ENCODE measurements around the gene AJAP1.

Gene AJAP1

DNA sequence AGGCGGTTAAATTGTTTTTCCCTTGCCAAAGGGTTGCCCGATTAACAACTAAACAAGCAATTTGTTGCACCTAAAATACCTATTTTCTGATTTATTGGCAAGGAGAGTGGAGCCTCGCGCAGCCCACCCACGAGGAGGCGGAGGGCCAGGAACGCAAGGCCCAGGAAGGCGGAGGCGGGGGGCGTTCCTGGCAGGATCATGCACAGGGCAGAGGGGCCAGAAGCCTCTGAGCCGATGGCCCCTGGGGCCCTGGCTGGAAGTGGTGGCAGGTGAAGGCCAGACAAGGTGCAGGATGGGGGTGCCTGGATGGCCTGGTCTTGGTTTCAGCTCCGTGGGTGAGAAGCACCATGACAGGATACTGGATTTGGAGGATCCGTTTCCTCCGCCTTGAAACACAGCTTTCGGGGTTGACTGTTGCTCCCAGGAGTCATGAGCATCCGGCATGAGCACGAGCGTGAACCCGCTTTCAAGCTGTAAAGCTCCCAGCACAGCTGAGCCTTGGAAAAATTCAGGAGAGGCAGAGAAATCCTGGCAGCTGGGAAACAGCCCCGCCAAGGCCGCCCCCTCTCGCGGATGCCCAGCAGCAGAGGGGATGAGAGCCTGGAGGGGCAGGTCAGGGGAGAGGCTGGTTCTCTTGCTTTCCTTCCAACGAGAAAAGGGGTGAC, 35.0 kb downstream of the AJAP1 start:
- no peak overlapping the region for H3K4me3 ChIP-seq
- no peak for DNase-seq (ENCODE audit: low spot score)
- TF ChIP-seq, protein P1, sequence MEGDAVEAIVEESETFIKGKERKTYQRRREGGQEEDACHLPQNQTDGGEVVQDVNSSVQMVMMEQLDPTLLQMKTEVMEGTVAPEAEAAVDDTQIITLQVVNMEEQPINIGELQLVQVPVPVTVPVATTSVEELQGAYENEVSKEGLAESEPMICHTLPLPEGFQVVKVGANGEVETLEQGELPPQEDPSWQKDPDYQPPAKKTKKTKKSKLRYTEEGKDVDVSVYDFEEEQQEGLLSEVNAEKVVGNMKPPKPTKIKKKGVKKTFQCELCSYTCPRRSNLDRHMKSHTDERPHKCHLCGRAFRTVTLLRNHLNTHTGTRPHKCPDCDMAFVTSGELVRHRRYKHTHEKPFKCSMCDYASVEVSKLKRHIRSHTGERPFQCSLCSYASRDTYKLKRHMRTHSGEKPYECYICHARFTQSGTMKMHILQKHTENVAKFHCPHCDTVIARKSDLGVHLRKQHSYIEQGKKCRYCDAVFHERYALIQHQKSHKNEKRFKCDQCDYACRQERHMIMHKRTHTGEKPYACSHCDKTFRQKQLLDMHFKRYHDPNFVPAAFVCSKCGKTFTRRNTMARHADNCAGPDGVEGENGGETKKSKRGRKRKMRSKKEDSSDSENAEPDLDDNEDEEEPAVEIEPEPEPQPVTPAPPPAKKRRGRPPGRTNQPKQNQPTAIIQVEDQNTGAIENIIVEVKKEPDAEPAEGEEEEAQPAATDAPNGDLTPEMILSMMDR (IDR thresholded peaks at IDR 0.05): no peak
- no peak overlapping the region for H3K27ac ChIP-seq

DNA sequence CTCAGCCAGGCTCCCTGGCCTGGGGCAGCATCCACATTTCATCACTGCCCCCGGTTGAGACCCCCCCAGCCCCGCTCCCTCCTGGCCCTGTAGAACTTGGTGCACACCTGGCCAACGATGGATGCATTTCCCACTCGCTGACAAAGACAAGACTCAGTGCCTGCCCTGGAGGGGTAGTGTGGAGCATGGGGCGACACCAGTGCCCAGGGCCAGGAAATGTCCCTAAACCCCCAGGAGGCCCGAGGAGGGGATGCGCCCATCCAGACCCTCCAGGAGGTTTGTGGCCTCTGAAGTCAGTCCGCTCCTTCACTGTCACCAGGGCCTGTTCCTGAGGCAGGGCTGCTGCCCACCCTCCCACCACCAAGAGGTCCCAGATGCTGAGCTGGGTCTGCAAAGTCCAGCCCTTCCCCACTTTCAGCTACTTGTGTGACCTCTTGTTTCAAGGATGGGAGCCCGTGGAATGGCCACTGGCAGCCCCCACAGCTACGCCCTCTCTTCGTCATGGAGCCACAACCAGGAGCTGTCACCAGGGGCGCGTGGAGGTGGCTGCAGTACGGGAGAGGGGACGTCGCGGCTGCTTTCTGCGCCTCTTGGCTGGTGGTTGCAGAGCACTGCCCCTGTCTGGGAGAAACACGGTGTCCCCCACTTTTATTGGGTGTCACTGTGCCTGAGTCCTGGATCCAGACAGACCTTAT, 35.7 kb downstream of the AJAP1 start:
- no peak overlapping the region for H3K4me3 ChIP-seq
- no peak for DNase-seq (ENCODE audit: low spot score)
- H3K27ac ChIP-seq: no peak overlapping the region
- TF ChIP-seq, protein P1 (IDR thresholded peaks at IDR 0.05): no peak

DNA sequence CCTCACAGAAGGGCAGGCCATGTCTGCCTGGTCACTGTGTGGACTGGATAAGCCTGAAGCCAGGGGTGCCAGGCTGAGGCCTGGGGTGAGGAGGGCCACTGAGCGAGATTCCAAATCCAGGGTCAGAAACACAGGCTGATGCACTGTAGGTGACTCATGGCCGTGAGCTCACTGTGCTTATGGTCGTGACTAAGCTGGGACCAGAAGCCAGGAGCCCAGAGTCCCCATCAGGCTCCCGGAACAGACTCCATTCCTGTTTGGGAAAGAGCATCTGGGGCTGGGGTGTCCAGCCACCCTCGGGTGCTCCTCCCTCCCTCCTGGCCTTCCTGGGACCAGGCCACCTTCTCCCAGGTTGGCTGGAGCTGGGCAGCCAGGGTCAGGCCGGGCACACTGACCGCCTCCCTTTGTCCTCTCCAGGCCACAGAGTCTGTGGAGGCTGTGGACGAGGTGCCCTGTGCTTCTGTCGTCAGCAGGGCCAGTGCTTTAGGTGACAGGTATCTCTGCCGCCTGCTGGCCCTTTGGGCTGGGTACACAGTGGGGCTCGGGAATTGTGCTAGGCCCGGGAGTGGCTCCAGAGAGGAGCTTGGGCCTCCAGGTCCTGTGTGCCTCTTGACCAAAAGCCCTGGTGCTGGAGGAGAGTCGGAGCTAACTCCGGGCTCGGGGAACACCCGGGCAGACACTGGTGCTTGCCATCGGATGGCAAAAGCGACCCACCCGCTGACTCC, 36.7 kb downstream of the AJAP1 start:
- Histone ChIP-seq H3K27ac (no peak overlapping the region), H3K4me3 (no peak overlapping the region)
- DNase-seq (ENCODE audit: low spot score): no peak
- TF ChIP-seq, protein P1 (IDR thresholded peaks at IDR 0.05): no peak

DNA sequence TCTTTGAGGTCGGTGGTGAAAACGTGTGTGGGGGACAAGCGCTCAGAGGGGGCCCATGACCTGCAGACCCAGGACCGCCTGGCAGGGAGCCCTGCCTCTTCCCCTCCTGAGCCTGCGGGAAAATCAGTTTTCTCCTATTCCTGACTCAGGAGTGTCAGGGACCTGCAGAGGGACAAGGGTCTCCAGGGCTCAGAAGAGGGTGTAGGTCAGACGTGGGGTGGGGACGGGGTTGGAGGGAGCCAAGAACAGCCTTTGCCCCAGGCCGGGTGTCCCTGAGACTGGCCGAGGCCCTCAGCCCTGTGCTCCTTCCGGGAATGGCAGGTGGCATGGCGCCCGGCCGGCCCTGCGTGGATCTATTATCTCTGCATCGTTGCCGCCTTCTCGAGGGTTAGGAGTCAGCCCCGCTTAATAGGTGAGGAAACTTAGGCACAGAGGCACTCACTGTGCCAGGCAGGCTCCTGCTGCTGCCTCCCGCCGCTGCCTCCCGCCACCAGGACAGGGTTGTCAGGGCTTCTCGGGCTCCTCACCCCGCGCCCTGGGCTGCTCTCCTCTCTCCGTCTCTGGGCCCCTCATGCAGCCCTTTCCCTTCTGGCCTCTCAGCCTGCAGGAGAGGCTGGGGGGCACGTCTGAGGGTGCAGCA, 37.5 kb downstream of the AJAP1 start:
- Histone ChIP-seq H3K4me3 (no peak overlapping the region), H3K27ac (no peak overlapping the region)
- DNase-seq (ENCODE audit: low spot score): no peak
- TF ChIP-seq, protein P1 (IDR thresholded peaks at IDR 0.05): no peak

DNA sequence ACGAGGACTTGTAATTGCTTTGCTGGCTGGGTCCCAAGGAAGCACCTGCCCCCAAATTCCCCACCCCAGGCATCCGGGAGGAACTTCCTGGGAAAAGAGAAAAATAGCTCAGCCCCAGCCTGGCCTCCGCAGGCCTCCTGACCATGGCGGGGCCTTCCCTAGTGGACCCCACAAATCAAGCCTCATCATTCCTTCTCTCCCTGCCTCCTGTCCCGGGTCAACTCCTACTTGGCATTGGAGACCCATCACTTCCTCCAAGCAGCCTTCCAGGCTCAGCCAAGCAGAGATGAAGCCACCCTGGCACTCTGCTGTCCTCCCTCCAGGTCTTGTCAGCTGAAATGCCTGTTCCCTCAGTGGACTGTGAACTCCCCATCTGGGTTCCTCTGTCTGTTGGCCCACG, 38.0 kb downstream of the AJAP1 start:
- no peak overlapping the region for H3K27ac ChIP-seq
- no peak overlapping the region for H3K4me3 ChIP-seq
- no peak for DNase-seq (ENCODE audit: low spot score)
- TF ChIP-seq, protein P1 (IDR thresholded peaks at IDR 0.05): no peak

DNA sequence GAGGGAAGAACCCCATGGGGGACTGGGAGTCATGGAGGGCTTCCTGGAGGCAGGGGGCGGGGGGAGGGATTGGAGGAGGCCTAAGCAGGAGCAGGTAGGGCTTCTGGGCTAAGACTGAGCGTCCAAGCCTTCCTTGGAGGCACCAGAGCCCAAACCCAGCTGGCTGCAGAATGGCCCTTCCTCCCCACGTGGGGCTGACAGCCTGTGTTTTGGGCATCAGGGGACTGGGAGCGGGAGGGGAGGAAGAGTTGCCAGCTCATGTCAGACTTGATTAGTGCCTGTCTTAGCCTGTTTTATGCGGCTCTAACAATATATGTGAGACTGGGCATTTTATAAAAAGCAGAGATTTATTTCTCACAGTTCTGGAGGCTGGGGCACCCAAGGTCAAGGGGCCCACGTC, 38.9 kb downstream of the AJAP1 start:
- TF ChIP-seq, protein P1 (IDR thresholded peaks at IDR 0.05): no peak

More for the DNA sequence above, 38.9 kb downstream of the AJAP1 start:
- Histone ChIP-seq H3K4me3 (no peak overlapping the region), H3K27ac (no peak overlapping the region)
- DNase-seq (ENCODE audit: low spot score): no peak

Measured in coronary artery (tissue), 2 donors.